ENCODE results near the gene MRPS7. TPM values are rescaled to one million over a fixed set of nuclear protein-coding genes. Genes with fewer than 3 reads are reported as not detected.

MRPS7 gene
- total and polyA plus RNA-seq, 2 of the 8 experiments (the other 6 are each of a cell fraction or from before 2014, with no cell fraction given): 63.4 to 79.4 TPM

- TF ChIP-seq TAF7 (optimal IDR thresholded peaks at IDR 0.05; ENCODE audit: borderline replicate concordance, low read depth, low read length) (peak; percentile 85), CTBP2 (IDR thresholded peaks at IDR 0.05; ENCODE audit: borderline replicate concordance, insufficient read depth, insufficient read length, low read length) (no peak), EGR1 (IDR thresholded peaks at IDR 0.05; ENCODE audit: borderline replicate concordance, low read depth, low read length) (no peak), EP300 (IDR thresholded peaks at IDR 0.05; ENCODE audit: borderline replicate concordance in 1 of 2, low read depth in 2 of 2, low read length in 2 of 2) (0 out of 3 replicates have a peak, but pooled peaks of 1 of the 2 experiments have one; percentile 26), SP4 (IDR thresholded peaks at IDR 0.05; ENCODE audit: low read length) (0 out of 2 replicates have a peak, but pooled peaks have one; percentile 50), SIRT6 (IDR thresholded peaks at IDR 0.05; ENCODE audit: low read length) (no peak), SRF (IDR thresholded peaks at IDR 0.05; ENCODE audit: low read depth, low read length) (no peak), CHD2 (IDR thresholded peaks at IDR 0.05; ENCODE audit: low read length) (no peak)
Measured at GRCh38 chr17:75240394-75241142, 21.1 kb upstream of the MRPS7 start (continued).
